GDM1 (cell line): Measurements from ENCODE around the gene ASXL2.
"Not testable (repeated sequence)": the region's sequence is repeated elsewhere in the genome, so short reads cannot be mapped to it uniquely, and the experiment has no call there.

ENCODE experiments used
- DNase-seq: peaks from one replicate; lab custom pipeline; 2025; lab: John Stamatoyannopoulos, UW

Gene ASXL2

DNA sequence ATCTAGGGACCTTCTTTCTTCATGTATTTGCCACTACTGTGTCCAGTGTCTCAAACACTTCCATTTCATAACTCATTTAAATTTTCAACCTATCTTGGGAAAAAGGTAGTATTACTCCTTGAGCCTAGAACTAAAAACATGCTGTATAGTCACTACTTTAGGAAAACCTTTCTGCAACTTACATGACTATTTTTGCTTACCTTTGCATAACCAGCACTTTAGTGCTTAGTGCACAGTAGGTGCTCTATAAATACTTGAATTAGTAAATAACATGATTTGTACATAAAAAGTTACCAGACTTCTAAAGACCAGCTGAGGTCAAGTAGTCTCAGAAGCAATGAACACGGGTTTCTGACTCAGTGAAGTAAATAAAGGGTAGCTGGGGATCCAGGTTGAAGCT, 142.5 kb downstream of the ASXL2 start:
- no peak for DNase-seq

DNA sequence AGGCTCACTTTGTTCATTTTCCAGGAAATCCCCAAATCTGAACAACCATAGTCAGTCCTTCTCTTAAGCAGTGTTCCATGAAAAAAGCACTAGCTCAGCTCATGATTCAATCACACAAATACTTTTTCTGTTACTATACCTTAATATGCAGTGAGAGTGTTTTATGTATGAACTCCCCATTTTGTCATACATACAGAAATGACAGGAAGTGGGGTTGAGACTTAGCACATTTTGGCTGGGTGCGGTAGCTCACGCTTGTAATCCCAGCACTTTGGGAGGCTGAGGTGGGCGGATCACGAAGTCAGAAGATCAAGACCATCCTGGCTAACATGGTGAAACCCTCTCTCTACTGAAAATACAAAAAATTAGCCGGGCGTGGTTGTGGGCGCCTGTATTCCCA, 149.7 kb downstream of the ASXL2 start:
- no peak for DNase-seq

DNA sequence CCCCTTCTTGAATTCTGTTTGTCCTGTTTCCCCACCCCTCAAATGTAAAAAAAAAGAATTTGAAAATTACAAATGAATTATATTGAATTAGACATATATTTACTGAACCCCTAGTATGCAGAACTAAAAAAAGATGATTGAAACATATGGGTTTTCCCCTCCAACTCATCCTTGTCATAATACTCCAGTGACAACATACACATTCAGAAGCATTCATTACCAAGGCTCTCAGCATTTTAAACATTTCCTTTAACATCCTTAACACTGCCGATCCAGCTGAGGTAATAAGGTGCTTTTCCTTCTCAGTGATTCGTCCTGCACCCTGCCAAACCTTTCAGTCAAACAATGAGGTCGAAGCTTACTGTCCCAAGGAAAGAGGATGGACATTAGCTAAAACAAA, 151.8 kb downstream of the ASXL2 start:
- no peak for DNase-seq

DNA sequence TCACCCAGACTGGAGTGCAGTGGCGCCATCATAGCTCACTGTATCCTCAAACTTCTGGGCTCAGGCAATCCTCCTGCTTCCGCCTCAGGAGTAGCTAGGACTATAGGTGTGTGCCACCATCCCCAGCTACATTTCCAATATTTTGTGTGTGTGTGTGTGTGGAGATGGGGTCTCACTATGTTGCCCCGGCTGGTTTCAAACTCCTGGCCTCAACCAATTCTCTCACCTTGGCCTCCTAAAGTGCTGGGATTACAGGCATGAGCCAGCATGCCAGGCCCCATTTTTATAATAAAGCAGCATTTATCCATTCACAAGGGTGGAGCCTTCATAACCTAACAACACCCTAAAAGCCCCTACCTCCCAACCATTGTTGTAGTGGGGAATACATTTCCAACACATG, 152.4 kb downstream of the ASXL2 start:
- no peak for DNase-seq

DNA sequence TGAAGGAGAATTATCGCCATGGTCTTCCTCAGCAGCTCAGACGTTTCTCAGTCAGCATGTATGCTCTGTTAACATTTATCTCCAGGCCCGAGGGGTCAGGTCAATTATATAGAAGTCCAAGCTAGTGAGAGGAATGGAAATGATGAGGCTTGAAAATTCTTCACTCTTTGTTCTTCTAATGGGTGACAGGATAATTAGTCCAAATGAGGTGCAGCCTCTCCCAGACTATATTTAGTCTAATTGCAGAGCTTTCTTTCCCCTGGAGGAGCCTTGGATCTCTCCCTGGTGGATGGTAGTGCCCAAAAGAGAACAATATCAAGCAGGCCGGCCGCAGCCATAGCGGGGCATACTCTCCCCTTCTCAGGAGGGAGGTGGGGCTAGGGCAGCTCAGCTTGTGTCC, 153.5 kb downstream of the ASXL2 start:
- no peak for DNase-seq

DNA sequence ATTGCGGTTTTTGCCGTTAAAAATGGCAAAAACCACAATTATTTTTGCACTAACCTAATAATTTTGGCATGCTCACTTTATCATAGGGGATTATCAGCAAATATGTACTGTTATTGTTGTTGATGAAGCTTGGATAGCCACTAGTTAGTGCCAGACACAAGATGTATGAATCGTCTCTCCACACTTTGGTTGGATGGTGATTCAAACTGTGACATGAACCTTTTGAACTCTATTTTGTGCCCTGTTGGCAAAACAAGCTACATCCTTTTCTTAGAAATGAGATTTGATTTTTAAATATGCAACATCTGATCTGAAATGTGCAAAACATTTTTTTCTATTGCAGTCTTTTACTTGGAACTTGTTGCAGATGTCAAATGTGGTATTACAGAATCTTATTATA, 156.1 kb downstream of the ASXL2 start:
- no peak for DNase-seq

DNA sequence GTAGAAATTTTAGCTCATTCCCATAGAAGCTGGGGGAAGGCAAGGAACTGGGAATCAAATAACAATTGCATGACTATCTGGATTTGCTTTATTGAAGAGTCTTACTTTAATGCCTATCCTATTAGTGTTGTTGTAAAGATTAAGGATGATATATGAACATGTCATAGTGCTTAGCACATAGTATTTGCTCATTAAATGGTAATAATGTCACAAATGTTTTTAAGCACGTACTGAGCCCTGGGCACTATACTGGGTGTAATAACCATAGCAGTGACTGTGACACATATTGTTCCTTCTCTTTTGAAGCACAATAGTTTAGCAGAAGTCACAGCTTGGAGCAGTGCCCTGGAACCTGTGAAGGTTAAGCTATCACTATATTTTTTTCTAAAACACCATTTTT, 157.7 kb downstream of the ASXL2 start:
- DNase-seq, result no peak

DNA sequence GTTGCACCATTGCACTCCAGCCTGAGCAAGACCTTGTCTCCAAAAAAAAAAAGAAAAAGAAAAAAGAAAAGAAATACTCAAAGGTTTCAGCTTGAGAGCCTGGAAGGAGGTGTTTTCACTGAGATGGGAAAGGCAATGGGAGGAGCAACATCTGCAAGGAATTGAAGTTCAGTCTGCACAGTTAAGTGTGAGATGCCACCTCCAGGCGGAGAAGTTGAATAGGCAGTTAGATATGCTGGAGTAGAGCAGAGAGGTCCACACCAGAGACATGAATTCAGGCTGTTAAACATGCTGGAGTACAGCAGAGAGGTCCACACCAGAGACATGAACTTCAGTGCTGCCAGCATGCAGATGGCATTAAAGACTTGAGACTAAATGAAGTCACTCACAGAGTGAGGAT, 163.5 kb downstream of the ASXL2 start:
- no peak for DNase-seq

DNA sequence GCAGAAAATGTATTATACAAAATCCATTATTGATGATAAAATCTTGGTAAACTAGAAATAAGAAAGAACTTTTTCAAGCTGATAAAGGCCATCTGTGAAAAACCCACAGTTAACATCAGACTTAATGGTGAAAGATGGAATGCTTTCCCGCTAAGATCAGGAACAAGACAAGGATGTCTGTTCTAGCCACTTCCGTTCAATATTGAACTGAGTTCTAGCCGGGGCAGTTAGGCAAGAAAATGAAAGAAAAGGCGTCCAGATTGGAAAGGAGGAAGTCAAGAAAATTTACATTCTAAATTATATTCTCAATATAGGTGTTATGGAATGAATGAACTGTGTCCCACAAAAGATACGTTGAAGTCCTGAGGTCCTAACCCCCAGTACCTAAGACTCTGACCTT, 165.8 kb downstream of the ASXL2 start:
- DNase-seq, result no peak

DNA sequence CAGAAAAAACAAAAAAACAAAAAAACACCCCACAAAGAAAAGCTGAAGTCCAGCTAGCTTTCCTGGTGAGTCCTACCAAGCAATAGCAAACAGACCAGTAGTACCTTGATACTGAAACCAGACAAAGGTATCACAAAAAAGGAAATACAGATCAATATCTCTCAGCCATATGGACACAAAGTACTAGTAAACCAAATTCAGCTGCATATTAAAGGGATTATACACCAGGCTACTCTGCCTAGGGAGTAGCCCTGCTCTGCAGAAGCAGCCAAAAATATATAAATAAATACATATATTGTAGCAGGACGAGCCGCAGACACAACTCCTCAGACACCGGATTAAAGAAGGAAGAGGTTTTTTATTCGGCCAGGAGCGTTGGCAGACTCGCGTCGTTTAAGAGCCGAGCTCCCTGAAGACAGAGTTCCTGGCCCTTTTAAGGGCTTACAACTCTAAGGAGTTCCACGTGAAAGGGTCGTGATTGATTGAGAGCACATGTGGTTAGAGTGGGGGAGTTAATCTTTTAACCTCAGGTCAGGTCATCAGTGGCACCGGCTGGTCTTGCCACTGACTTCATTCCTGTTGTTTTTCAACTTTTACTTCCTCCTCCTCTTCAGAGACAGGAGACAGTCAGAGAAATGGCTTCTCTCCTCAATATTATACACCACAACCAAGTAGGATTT, 166.5 kb downstream of the ASXL2 start:
- peak; percentile 28 for DNase-seq

DNA sequence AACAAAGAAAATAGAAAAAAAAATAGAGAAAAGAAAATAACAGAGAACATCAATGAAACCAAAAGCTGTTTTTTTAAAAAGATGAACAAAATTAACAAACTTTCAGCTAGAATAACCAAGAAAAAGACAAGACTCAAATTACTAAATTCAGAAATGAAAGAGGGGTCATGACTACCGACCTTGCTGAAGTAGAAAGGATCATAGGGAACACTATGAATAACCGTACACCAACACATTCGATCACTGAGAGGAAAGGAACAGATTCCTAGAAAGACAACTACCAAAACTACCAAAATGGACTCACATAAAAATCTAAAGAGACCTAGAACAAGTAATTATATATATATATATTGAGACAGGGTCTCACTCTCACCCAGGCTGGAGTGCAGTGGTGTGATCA, 167.5 kb downstream of the ASXL2 start:
- no peak for DNase-seq

DNA sequence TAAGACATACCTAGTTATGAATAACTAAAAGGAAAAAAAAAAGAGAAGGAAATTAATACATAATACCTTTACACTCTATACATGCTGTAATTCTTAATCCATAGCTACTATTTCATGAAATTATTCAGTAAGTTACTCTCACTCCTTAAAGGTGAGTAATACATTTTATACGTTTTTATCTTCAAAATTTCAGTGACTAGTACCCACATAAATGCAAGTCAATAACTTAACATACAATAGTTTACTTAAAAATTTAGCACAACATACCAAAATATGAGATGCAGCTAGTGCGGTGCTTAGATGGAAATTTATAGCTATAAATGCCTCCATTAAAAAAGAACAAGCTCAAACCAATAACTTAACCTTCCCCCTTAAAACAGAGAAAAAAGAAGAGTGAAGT, 168.9 kb downstream of the ASXL2 start:
- no peak for DNase-seq

DNA sequence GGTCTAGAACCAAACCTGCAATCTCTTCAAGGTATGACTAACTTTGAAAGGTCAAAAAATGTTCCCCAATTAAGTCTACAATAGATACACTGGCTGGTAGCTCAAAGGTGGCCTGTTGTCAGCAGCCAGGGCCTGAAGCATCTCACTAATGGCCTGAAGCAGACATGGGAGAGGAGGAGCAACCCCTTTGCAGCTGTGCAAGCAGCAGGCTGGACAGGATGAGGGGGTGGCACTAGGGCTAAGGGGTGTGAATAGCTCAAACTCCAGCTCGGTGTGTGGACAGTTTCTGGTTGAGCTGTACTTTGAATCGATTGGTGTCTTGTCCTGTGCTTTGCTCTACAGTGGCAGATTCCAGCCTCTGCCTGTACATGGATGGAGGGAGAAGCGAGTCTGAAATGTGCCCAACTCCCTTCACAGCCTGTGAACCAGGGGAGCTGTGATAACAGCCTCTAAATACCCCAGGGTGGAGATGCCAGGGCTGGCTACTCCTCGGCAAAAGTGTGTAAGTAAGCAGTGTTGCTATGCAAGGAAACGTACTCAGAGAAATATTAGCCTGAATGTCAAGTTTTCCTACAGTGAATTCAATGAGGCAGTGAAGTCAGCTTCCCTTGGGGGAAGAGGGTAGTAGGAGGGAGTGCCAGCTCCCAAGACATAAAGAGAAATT, 170.2 kb downstream of the ASXL2 start:
- no peak for DNase-seq

DNA sequence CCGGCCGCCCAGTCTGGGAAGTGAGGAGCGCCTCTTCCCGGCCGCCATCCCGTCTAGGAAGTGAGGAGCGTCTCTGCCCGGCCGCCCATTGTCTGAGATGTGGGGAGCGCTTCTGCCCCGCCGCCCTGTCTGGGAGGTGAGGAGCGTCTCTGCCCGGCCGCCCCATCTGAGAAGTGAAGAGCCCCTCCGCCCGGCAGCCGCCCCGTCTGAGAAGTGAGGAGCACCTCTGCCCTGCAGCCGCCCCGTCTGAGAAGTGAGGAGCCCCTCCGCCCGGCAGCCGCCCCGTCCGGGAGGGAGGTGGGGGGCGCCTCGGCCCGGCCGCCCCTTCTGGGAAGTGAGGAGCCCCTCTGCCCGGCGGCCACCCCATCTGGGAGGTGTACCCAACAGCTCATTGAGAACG, 172.7 kb downstream of the ASXL2 start:
- DNase-seq, result not testable (repeated sequence)

DNA sequence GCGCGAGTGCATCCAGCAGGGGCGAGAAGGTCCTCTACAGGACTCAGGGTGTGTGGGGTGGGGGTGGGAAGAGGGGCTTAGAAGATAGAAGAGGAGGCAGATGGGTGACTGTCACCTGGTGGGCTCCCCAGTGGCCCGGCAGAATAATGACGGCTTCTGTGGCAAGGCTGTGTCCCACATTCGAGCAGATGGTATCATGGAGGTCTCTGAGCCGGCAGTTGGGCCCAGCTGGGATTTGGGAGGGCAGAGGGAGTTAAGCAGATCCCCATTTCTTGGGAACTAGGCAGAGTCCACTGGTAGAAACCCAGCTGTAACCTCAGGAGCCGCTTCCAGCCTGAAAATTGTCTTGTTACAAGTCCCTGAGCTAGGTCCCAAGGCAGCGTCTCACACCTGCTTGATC, 176.5 kb downstream of the ASXL2 start:
- no peak for DNase-seq

DNA sequence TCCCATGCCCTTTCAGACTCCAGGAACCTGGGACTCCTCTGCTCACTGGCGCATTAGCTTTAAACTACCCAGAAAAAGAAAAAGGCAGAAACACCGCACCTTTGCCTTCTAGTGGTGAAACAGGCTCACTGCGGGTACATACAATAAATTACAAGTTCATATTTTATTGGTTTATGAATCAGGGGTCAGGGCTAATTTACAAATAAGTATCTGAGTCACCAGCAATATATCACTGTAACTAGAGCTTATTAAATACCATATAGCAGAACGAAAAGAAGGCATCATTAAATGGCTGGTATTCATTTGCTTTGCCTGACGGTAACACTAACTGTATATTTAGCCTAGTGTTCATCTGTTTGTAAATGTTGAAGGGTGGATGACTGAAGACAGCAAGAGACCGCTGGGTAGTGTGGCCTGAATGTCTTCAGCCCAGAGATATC, 178.0 kb downstream of the ASXL2 start:
- DNase-seq, result no peak

DNA sequence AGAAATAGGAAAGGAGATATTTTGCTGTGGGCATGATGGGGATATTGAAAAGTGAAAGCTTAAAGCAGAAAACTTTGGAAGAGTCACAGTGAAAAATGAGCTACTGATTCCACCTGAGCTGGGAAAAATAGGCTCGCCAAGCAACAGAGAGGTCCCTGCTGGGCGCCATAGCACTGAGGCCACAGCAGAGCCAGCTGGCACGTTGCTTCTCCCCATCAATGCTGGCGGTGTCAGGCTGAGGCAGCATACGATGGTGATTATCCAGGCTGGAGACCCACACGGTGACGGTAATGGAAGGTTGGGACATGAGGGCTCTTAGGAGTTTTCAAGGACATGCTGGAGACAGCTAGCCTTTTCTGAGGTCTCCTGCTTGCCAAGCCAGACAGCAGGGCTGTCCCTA, 179.1 kb downstream of the ASXL2 start:
- DNase-seq, result no peak

DNA sequence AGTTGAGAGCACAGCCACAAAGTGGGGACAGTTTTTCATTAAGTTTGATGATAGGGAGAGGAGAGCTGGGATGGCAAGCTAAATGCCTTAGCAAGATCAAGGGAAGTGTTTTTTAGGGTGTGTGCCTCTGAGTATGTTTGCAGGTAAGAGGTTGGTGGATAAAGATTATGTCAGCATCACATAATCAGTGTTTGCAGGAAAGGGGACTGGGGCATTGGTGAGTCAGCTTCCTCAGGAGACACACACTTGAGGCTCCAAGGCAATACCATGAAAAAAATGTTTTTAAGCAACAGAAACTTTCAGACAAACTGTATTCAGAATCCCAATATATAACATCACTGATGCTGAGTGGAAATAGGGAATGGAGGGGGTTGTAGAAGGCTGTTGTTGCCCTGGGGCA, 179.5 kb downstream of the ASXL2 start:
- no peak for DNase-seq

DNA sequence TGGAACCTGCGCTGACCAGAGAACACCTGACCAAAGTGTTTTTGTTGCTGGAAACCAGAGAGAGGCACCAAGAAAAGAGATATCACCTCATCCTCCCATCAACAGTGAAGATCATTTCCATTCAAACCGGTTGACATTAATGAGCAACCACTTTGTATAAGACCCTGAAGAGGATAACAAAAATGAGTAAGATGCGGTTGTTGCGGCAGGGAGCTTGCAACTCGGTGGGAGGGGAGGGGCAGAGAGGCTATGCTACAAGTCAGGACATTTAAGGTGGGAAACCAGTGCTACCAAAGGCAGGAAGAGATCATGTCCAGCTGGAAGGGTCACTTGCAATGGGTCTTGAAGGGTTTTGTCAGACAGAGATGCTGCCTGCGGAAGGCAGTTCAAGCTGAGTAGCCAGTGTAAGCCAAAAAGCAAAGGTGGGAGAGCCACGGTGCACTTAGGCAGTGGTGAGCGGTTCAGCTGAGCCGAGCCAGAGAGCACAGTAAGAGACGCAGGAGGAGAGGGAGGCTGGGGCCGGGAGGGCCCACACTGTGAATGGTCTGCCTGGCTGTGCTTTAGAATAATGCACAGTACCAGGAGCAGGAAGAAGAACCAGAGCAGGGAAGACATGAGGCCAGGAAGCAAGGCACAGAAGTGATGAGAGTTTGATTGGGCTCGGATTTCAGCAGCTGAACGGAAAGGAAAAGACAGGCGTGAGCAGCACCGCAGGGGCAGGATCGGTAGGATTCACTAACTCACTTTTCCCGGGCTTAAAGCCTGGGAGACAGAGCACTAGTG, 180.5 kb downstream of the ASXL2 start:
- no peak for DNase-seq

DNA sequence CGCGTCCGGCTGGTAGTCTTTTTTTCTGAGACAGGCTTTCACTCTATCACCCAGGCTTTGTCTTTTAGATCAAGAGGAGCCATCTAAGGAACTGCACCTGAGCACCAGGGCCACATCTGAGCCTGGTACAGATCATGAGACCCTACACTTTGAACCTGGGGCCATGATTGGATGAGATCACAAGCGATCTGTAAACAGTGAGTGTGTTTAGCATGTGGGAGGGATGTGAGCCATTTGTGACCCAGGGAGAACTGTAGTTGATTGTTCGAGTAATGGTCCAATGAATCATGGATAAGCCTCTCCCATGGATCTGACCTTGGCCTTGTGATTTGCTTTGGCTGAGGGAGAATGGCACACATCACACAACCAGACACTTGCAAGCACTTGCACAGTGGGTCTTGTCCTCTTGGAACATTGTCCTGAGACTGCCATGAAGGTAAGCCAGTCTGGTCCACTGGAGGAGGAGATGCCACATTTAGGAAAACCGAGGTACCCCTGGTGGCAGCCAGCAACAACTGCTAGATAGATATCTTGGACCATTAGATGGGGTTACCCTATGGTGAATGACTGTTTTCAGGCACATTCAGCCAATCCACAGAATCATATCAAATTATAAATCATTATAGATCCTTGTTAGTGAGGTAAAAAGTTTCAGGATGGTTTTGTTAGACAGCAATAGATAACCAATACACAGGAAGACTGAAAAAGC, 185.4 kb downstream of the ASXL2 start:
- no peak for DNase-seq

DNA sequence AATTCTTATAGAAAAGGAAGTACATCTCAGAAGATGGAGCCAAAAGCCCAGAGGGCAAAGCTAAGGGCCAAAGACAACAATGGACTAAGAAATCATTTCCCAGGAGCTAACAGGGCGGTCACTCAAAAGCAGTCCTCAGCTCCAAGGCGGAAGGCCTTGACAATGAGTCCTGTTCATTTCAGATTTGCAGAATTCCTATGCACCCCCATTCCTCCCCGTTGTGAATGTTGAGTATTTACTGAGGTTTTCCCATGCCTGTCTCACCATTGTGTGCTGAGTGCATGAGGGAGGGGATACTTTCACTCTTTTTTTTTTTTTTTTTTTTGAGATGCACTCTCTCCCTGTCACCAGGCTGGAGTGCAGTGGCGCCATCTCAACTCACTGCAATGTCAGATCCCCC, 186.1 kb downstream of the ASXL2 start:
- no peak for DNase-seq

DNA sequence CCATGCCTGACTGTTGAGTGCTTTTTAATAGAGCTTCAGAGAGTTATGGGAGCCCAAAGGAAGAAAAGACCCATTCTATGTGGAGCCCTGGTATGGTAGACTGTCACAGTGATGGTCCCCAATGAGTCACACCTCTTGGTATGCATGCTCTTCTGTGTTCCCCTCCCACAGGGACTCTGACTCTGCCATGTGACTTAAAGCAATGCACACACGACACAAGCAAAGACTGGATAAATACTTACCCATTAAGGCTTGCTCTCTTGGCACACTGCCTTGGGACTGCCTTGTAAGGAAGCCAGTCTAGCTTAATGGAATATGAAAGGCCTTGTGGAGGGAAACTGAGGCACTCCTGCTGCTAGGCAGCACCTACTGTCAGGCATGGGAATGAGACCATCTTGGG, 188.2 kb downstream of the ASXL2 start:
- DNase-seq, result no peak

DNA sequence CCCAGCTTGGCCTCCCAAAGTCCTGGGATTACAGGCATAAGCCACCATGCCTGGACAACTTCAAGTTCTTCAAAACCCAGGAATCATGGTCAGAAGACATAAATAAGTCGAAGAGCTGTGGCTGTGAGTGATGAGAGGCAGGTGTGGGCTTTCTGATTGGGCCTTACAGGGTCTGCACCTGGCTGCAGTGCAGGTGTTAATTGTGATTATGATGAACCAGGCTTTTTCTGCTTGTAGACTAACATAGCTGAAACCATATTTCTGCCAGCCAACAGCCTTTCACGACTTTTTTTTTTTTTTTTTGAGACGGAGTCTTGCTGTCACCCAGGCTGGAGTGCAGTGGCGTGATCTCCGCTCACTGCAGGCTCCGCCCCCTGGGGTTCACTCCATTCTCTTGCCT, 190.1 kb downstream of the ASXL2 start:
- DNase-seq, result no peak
